SU-DHL-6 (cell line): ENCODE results near the gene CNPY1.

Source experiments
- H2AFZ ChIP-seq: fragments of 200-600 bp; sonication (generic); 2 replicates; pipeline ENCODE4 v1.6.1; 2014; ENCODE audit warnings: low read depth, mild to moderate bottlenecking, moderate library complexity, mixed read lengths, antibody characterized with exemption, low read length; ENCODE audit not compliant: severe bottlenecking
- H3F3A ChIP-seq: fragments of 200-600 bp; shearing (Covaris generic); 2 replicates; pipeline ENCODE4 v1.6.0; 2016; ENCODE audit warnings: antibody characterized with exemption, mild to moderate bottlenecking; ENCODE audit not compliant: insufficient read depth
- H3K27ac ChIP-seq: fragments of 200-600 bp; sonication (generic); 2 replicates; pipeline ENCODE4 v1.5.1; 2016; ENCODE audit warnings: low read depth, mild to moderate bottlenecking, low read length, moderate library complexity, mixed read lengths
- H3K27me3 ChIP-seq: fragments of 200-600 bp; sonication (generic), shearing (Covaris generic); 2 replicates; pipeline ENCODE4 v1.6.0; 2014; ENCODE audit warnings: mild to moderate bottlenecking, low read length
- H3K36me3 ChIP-seq: fragments of 200-600 bp; sonication (generic); 2 replicates; pipeline ENCODE4 v1.6.1; 2014; ENCODE audit warnings: mild to moderate bottlenecking, low read length, mixed read lengths
- H3K4me2 ChIP-seq: fragments of 300-600, 200-600 bp; shearing (Covaris generic), sonication (generic); 2 replicates; pipeline ENCODE4 v1.6.0; 2014; ENCODE audit warnings: low read length, low read depth, mild to moderate bottlenecking; ENCODE audit not compliant: poor library complexity, severe bottlenecking
- H3K4me3 ChIP-seq: fragments of 200-600 bp; sonication (generic); 2 replicates; pipeline ENCODE4 v1.5.1; 2014; ENCODE audit warnings: antibody characterized with exemption, low read length, mild to moderate bottlenecking, mixed read lengths; ENCODE audit not compliant: insufficient read depth, poor library complexity, severe bottlenecking
- H3K79me2 ChIP-seq: fragments of 200-600 bp; sonication (generic); 2 replicates; pipeline ENCODE4 v1.6.1; 2014; ENCODE audit warnings: mild to moderate bottlenecking, low read length, moderate library complexity; ENCODE audit not compliant: insufficient read depth
- H3K9ac ChIP-seq: fragments of 200-600 bp; sonication (generic); 2 replicates; pipeline ENCODE4 v1.7.0; 2014; ENCODE audit warnings: mild to moderate bottlenecking, low read length
- H3K9me2 ChIP-seq: fragments of 200-600 bp; sonication (generic); replicated peaks from 2 replicates; pipeline ENCODE4 v1.6.1; 2014; ENCODE audit warnings: low read length; ENCODE audit not compliant: insufficient read depth
- H3K9me3 ChIP-seq: fragments of 200-600 bp; sonication (generic); 2 replicates; pipeline ENCODE4 v1.6.1; 2014; ENCODE audit warnings: low read length, mixed read lengths; ENCODE audit not compliant: insufficient read depth
- H4K20me1 ChIP-seq: fragments of 200-600 bp; sonication (generic); 2 replicates; pipeline ENCODE4 v1.6.1; 2014; ENCODE audit warnings: low read depth, mild to moderate bottlenecking, antibody characterized with exemption, low read length, moderate library complexity, mixed read lengths
- CTCF ChIP-seq: fragments of 200-600 bp; sonication (generic); IDR thresholded peaks from one replicate; pipeline ENCODE4 v1.5.1; 2017; ENCODE audit warnings: antibody characterized with exemption, mild to moderate bottlenecking, low read length, moderate library complexity; ENCODE audit not compliant: insufficient read depth, poor library complexity, severe bottlenecking
- EZH2phosphoT487 ChIP-seq: fragments of 200-600 bp; sonication (generic), shearing (Covaris generic); conservative IDR thresholded peaks from 2 replicates; pipeline ENCODE4 v1.6.1; 2018; ENCODE audit warnings: mild to moderate bottlenecking, antibody characterized with exemption, low read length, moderate library complexity, mixed read lengths

The CNPY1 gene

GRCh38 chr7:155455132-155455693 lies 91.1 kb downstream of the CNPY1 start:
- Histone ChIP-seq H3K4me3 (no peak overlapping the region), H2AFZ (no peak overlapping the region), H3K79me2 (no peaks in the 10 kb centered on the region), H3K36me3 (no peaks in the 10 kb centered on the region), H3K9me3 (no peaks in the 10 kb centered on the region), H3K9ac (no peak overlapping the region), H3K9me2 (no peaks in the 10 kb centered on the region), H3F3A (no peaks in the 10 kb centered on the region), H3K27me3 (no peaks in the 10 kb centered on the region), H3K27ac (no peak overlapping the region), H4K20me1 (no peaks in the 10 kb centered on the region), H3K4me2 (no peak overlapping the region)
- TF ChIP-seq CTCF (no peak), EZH2phosphoT487 (no peak)

GRCh38 chr7:155454183-155455112 lies 91.9 kb downstream of the CNPY1 start:
- no peaks in the 10 kb centered on the region for H3K27me3 ChIP-seq
- H3F3A ChIP-seq = no peaks in the 10 kb centered on the region
- H3K36me3 ChIP-seq = no peaks in the 10 kb centered on the region
- H3K4me3 ChIP-seq = no peak overlapping the region
- no peaks in the 10 kb centered on the region for H3K9me3 ChIP-seq
- H4K20me1 ChIP-seq = no peaks in the 10 kb centered on the region
- no peak overlapping the region for H3K4me2 ChIP-seq
- H2AFZ ChIP-seq = no peak overlapping the region
- H3K27ac ChIP-seq = no peak overlapping the region
- no peak for TF ChIP-seq CTCF
- TF ChIP-seq EZH2phosphoT487 = no peak
- H3K9ac ChIP-seq = no peak overlapping the region
- no peaks in the 10 kb centered on the region for H3K79me2 ChIP-seq
- no peaks in the 10 kb centered on the region for H3K9me2 ChIP-seq

GRCh38 chr7:155453296-155454182 lies 92.8 kb downstream of the CNPY1 start:
- no peaks in the 10 kb centered on the region for H3K36me3 ChIP-seq
- H3K4me3 ChIP-seq = no peak overlapping the region
- H3K9ac ChIP-seq = no peak overlapping the region
- TF ChIP-seq EZH2phosphoT487 = no peak
- no peak for TF ChIP-seq CTCF
- H3K9me2 ChIP-seq = no peaks in the 10 kb centered on the region
- H3K79me2 ChIP-seq = no peaks in the 10 kb centered on the region
- H3K27me3 ChIP-seq = no peaks in the 10 kb centered on the region
- H4K20me1 ChIP-seq = no peaks in the 10 kb centered on the region
- no peak overlapping the region for H2AFZ ChIP-seq
- no peaks in the 10 kb centered on the region for H3F3A ChIP-seq
- H3K27ac ChIP-seq = no peak overlapping the region
- no peaks in the 10 kb centered on the region for H3K9me3 ChIP-seq
- no peak overlapping the region for H3K4me2 ChIP-seq
